Thymus (tissue), 14 donors: ENCODE data around the gene GBE1. TPM values are rescaled to one million over a fixed set of nuclear protein-coding genes. Genes with fewer than 3 reads are reported as not detected.

Source experiments
- DNase-seq, 9 donors: peaks; one replicate each; pipeline ENCODE4 v3.0.0-alpha.2; 2013; ENCODE audit warnings: low spot score in 9 of 9, low read depth in 6 of 9, missing footprints in 1 of 9
- H3K27ac ChIP-seq, 2 donors: one replicate each; pipeline ENCODE4 v1.5.1; 2013; ENCODE audit warnings: control low read depth in 1 of 2, low read depth in 1 of 2, low read length in 1 of 2, mild to moderate bottlenecking in 1 of 2, moderate library complexity in 1 of 2
- H3K27me3 ChIP-seq, 2 donors: one replicate each; pipeline ENCODE4 v1.5.1; 2013; ENCODE audit warnings: low read length in 1 of 2; ENCODE audit not compliant: control insufficient read depth in 2 of 2, insufficient read depth in 1 of 2
- H3K36me3 ChIP-seq, 2 donors: one replicate each; pipeline ENCODE4 v1.5.1; 2013; ENCODE audit warnings: low read length in 1 of 2, mild to moderate bottlenecking in 1 of 2, moderate library complexity in 1 of 2; ENCODE audit not compliant: control insufficient read depth in 2 of 2, insufficient read depth in 2 of 2
- H3K4me1 ChIP-seq, 2 donors: one replicate each; pipeline ENCODE4 v1.5.1; 2013; ENCODE audit warnings: low read length in 2 of 2; ENCODE audit not compliant: control insufficient read depth in 2 of 2, insufficient read depth in 2 of 2
- H3K4me3 ChIP-seq, 2 donors: one replicate each; pipeline ENCODE4 v1.5.1; 2013; ENCODE audit warnings: low read length in 2 of 2, control low read depth in 1 of 2, mild to moderate bottlenecking in 1 of 2
- H3K9me3 ChIP-seq, 2 donors: one replicate each; pipeline ENCODE4 v1.5.1; 2013; ENCODE audit warnings: low read length in 1 of 2, mild to moderate bottlenecking in 1 of 2; ENCODE audit not compliant: control insufficient read depth in 2 of 2, insufficient read depth in 1 of 2
- WGBS: extraction: QIAGEN DNeasy Blood & Tissue Kit; methylation state at CpG from one replicate; pipeline ENCODE4 v1.1.7; 2013; 5-methylcytosine and 5-hydroxymethylcytosine counted together
- long read RNA-seq, 10 donors: transcript quantifications; one replicate each; lab custom pipeline, GENCODE V29; 2026
- polyA plus RNA-seq: library from polyadenylated mRNA; stranded (reverse); fragments of 200-250 nt; gene quantifications from one replicate; pipeline ENCODE4 v1.2.3, GENCODE V29; 2013
- total RNA-seq: library from RNA; stranded (reverse); fragments of 120-200 nt; gene quantifications from one replicate; pipeline ENCODE4 v1.2.4, GENCODE V29; 2013
- donor health status: healthy.

Gene GBE1
- total RNA-seq (14.7 TPM), polyA plus RNA-seq (14.1 TPM)
- long read RNA-seq, donor 1: 0 reads
- long read RNA-seq, donor 2, transcript GBE1-201 (16 exons, 3,461 nt): major isoform, 6 of 15 reads
- long read RNA-seq, donor 2, partial matches to known transcripts: 9 of 15 reads
- long read RNA-seq, donor 2, other reads (novel, unspliced or antisense): 0 of 15 reads
- long read RNA-seq, donor 3, partial matches to known transcripts: 15 of 19 reads
- long read RNA-seq, donor 3, other reads (novel, unspliced or antisense): 0 of 19 reads
- long read RNA-seq, donor 4, partial matches to known transcripts: 5 of 5 reads
- long read RNA-seq, donor 4, other reads (novel, unspliced or antisense): 0 of 5 reads
- long read RNA-seq, donor 5, transcript GBE1-201 (16 exons, 3,461 nt): major isoform, 7 of 34 reads
- long read RNA-seq, donor 5, partial matches to known transcripts: 27 of 34 reads
- long read RNA-seq, donor 5, other reads (novel, unspliced or antisense): 0 of 34 reads
- long read RNA-seq, donor 6, partial matches to known transcripts: 0 of 3 reads
- long read RNA-seq, donor 6, other reads (novel, unspliced or antisense): 0 of 3 reads
- long read RNA-seq, donor 7, partial matches to known transcripts: 0 of 2 reads
- long read RNA-seq, donor 7, other reads (novel, unspliced or antisense): 0 of 2 reads
- long read RNA-seq, donor 8, partial matches to known transcripts: 0 of 1 reads
- long read RNA-seq, donor 8, other reads (novel, unspliced or antisense): 0 of 1 reads
- long read RNA-seq, donor 9, partial matches to known transcripts: 5 of 9 reads
- long read RNA-seq, donor 9, other reads (novel, unspliced or antisense): 0 of 9 reads
- long read RNA-seq, donor 10, partial matches to known transcripts: 0 of 2 reads
- long read RNA-seq, donor 10, other reads (novel, unspliced or antisense): 0 of 2 reads

- peak within 1 kb of the TSS; percentile 82 for H3K4me3 ChIP-seq
- no peaks in the 10 kb centered on the region for H3K36me3 ChIP-seq
- peak; percentile 55 to 94 (median 86) for DNase-seq
- peak within 1 kb of the TSS; percentile 94 to 99 for H3K27ac ChIP-seq
- H3K9me3 ChIP-seq: no peaks in the 10 kb centered on the region
- no peaks in the 10 kb centered on the region for H3K27me3 ChIP-seq
- WGBS: under 1% methylated on average over 88 of the region's 88 CpGs
- peaks cover 5 to 7% of the 10 kb centered on the region in 2 donors for H3K4me1 ChIP-seq
Measured at GRCh38 chr3:81760924-81761903, at the start of gene GBE1. Gene GBE1 (minus strand): TSS chr3:81761645. CDS start chr3:81761517, 128 bp downstream.

DNA sequence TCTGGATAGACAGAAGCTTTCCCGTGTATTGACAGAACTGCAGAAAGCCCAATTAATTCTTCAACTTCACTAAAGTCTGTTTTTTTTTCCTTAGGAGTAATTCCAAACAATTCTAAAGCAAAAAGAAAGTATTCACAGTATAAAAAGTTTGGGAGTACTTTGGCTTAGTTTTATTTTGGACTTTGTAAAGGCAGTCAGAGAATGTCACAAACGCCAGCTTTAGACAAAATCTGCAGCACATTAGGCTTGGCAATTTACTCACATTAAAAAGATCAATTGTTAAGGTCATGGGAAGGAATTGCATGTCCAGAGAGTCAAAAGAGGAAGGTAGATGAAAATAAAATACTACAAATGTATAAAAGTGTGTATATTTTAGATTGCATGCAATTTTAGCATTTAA lies 47.5 kb upstream of the GBE1 start:
- no peaks in the 10 kb centered on the region for H3K4me1 ChIP-seq
- H3K27me3 ChIP-seq: no peaks in the 10 kb centered on the region
- H3K9me3 ChIP-seq: peaks cover 0 to 16% of the 10 kb centered on the region in 2 donors
- H3K27ac ChIP-seq: no peak overlapping the region
- no peak overlapping the region for H3K4me3 ChIP-seq
- no peak for DNase-seq
- H3K36me3 ChIP-seq: no peaks in the 10 kb centered on the region
- WGBS: 94% methylated on average over 2 of the region's 2 CpGs

- no peaks in the 10 kb centered on the region for H3K4me1 ChIP-seq
- H3K36me3 ChIP-seq: no peaks in the 10 kb centered on the region
- H3K27me3 ChIP-seq: no peaks in the 10 kb centered on the region
- H3K9me3 ChIP-seq: no peaks in the 10 kb centered on the region
- DNase-seq: no peak
- 90% methylated on average over 4 of the region's 4 CpGs for WGBS
- no peak overlapping the region for H3K4me3 ChIP-seq
- no peak overlapping the region for H3K27ac ChIP-seq
Measured at GRCh38 chr3:81799403-81799802, 38.0 kb upstream of the GBE1 start.

DNA sequence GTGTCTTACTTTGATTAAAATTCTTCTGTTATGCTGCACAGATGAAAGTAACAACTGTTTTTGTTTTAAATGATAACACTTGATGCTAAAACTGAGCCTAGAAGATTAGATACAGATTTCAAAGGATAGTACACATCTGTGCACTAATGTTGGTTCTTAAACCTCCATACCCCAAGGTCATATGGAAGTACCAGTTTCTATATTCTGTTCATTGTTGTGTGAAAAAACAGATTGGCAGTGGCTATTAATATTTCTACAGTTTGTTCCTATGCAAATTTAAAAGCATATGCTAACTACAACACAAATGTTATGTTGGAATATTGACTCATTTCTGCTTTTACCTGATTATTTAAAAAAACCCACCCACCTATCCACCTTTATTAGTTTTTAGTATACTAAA lies 32.0 kb upstream of the GBE1 start:
- no peak overlapping the region for H3K27ac ChIP-seq
- DNase-seq: no peak
- no peak overlapping the region for H3K4me3 ChIP-seq
- H3K27me3 ChIP-seq: no peaks in the 10 kb centered on the region
- H3K9me3 ChIP-seq: no peaks in the 10 kb centered on the region
- no peaks in the 10 kb centered on the region for H3K4me1 ChIP-seq
- no peaks in the 10 kb centered on the region for H3K36me3 ChIP-seq

GRCh38 chr3:81790117-81790516 lies 28.7 kb upstream of the GBE1 start:
- no peak for DNase-seq
- H3K4me1 ChIP-seq: no peaks in the 10 kb centered on the region
- WGBS: 76% methylated on average over 3 of the region's 3 CpGs
- H3K27me3 ChIP-seq: no peaks in the 10 kb centered on the region
- H3K36me3 ChIP-seq: no peaks in the 10 kb centered on the region
- H3K27ac ChIP-seq: no peak overlapping the region
- no peak overlapping the region for H3K4me3 ChIP-seq
- no peaks in the 10 kb centered on the region for H3K9me3 ChIP-seq

DNA sequence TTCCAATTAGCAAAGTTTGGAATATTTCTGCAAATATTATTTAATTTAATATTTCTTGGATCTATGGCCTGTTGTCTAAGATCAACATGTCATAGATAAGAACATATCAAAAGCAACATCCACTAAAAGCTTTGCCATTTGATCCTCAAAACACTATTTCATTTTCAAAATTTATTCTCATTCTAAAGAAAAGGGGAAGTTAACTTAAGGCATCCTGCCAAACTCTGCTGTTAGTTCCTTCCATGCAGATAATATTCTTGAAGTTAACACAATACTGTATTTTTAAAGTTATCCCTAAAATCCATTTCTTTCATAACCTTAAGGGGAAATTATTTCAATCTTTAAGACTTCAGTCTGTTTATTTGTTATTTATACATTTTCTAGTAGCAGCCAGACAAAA lies 28.2 kb upstream of the GBE1 start:
- no peak for DNase-seq
- Histone ChIP-seq H3K27me3 (no peaks in the 10 kb centered on the region), H3K4me1 (no peaks in the 10 kb centered on the region), H3K27ac (no peak overlapping the region), H3K9me3 (no peaks in the 10 kb centered on the region), H3K4me3 (no peak overlapping the region), H3K36me3 (no peaks in the 10 kb centered on the region)

DNA sequence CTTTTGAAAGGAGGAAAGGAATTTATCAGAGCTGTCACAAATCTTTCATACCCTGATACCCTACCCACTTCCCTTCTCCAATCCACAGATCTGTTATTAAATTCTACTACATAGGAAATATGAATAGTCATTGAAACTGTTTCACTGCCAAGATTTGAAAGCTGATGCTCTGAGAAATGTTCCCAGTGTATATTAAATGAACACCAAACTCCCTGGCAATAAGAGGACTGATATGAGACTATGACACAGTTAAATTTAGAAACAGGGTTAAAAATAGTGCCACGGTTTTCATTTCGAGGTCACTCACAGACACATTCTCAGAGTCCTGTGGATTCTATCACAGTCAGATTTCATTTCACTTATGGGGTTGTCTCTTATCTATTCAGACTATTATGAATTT lies 27.2 kb upstream of the GBE1 start:
- Histone ChIP-seq H3K27me3 (no peaks in the 10 kb centered on the region), H3K27ac (no peak overlapping the region), H3K4me1 (no peaks in the 10 kb centered on the region), H3K9me3 (no peaks in the 10 kb centered on the region), H3K36me3 (no peaks in the 10 kb centered on the region), H3K4me3 (no peak overlapping the region)
- no peak for DNase-seq
- 23% methylated on average over 2 of the region's 2 CpGs for WGBS

DNA sequence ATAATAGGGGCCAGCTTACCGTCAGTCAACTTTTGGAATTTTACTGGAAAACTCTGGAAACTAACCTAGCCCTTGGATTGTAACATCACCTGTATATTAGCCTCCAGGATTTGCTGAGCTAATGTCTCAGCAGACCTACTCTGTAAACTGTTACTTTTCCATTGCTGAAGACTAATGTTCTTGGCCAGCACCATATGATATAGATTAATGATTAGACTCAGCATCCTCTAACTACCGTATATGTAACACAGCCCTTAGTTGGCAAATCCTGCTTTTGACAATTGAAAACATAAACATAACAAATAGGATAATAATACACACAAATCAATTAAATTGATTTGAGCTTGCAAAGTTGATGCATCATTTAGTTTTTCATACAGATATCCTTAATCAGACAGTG lies 26.6 kb upstream of the GBE1 start:
- no peak overlapping the region for H3K27ac ChIP-seq
- 97% methylated on average over 2 of the region's 2 CpGs for WGBS
- H3K4me3 ChIP-seq: no peak overlapping the region
- no peaks in the 10 kb centered on the region for H3K36me3 ChIP-seq
- no peaks in the 10 kb centered on the region for H3K4me1 ChIP-seq
- DNase-seq: no peak
- H3K27me3 ChIP-seq: no peaks in the 10 kb centered on the region
- H3K9me3 ChIP-seq: no peaks in the 10 kb centered on the region
